ENCODE data around the gene ATAD3C.
A peak's percentile ranks its signal among the peaks of the same experiment; 100 is the strongest.
"Not testable (repeated sequence)": the region's sequence is repeated elsewhere in the genome, so short reads cannot be mapped to it uniquely, and the experiment has no call there.

ATAD3C gene

DNA sequence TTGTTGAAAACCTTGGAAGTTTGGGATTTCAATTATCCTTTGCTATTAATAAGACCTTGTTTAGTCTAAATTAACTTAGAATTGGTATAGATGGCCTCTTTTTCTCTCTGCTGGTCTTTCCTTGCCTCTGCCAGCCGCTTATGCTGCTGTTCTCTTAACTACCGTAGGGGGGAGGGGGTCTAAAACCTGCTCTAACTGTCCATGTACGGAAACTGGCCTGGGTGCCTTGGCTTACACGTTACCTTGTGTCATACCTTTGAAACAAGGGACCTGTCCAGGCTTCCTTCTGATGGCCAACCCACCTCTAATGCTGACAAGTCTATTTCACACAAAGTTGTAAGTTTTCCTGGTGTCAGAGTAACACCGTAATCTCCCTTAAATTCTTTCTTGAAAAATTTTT, 32.1 kb upstream of the ATAD3C start:
- H3K9me3 ChIP-seq (ENCODE audit: control insufficient read depth, low read length); H4K8ac ChIP-seq (ENCODE audit: low read length); H3K27ac ChIP-seq (ENCODE audit: low read length, poor library complexity, severe bottlenecking); H2BK5ac ChIP-seq (ENCODE audit: low read depth, low read length, poor library complexity, severe bottlenecking); H3K14ac ChIP-seq (ENCODE audit: low read length in 2 of 2); H3K18ac ChIP-seq (ENCODE audit: low read depth in 1 of 2, low read length in 2 of 2); H4K91ac ChIP-seq (ENCODE audit: low read length); DNase-seq; H2AK5ac ChIP-seq (ENCODE audit: low read length, severe bottlenecking); H3K27me3 ChIP-seq (ENCODE audit: control insufficient read depth in 1 of 2, insufficient read depth in 1 of 2, low read length in 2 of 2); H3K4me2 ChIP-seq (ENCODE audit: low read length, poor library complexity, severe bottlenecking); H2BK120ac ChIP-seq (ENCODE audit: low read depth, low read length); H3K4me3 ChIP-seq (ENCODE audit: insufficient read depth in 1 of 2, low read depth in 1 of 2, low read length in 2 of 2); H3K36me3 ChIP-seq (ENCODE audit: control insufficient read depth in 1 of 2, insufficient read depth in 2 of 2, low read depth in 1 of 2, low read length in 2 of 2); H2BK12ac ChIP-seq (ENCODE audit: low read length in 2 of 2); H3K23ac ChIP-seq (ENCODE audit: low read length in 2 of 2); H3K79me1 ChIP-seq (replicated peaks; ENCODE audit: low read length, poor library complexity, severe bottlenecking); H2BK15ac ChIP-seq (ENCODE audit: low read depth, poor library complexity, severe bottlenecking); H3K9ac ChIP-seq (ENCODE audit: low read length); H3K4ac ChIP-seq (ENCODE audit: low read depth in 1 of 2, low read length in 2 of 2); H2AFZ ChIP-seq (ENCODE audit: low read depth, low read length): not testable (repeated sequence)
- peaks cover 20% of the 10 kb centered on the region for H3K4me1 ChIP-seq (ENCODE audit: control insufficient read depth, insufficient read depth, low read depth, low read length)
- 90% methylated on average over 4 of the region's 5 CpGs for WGBS

DNA sequence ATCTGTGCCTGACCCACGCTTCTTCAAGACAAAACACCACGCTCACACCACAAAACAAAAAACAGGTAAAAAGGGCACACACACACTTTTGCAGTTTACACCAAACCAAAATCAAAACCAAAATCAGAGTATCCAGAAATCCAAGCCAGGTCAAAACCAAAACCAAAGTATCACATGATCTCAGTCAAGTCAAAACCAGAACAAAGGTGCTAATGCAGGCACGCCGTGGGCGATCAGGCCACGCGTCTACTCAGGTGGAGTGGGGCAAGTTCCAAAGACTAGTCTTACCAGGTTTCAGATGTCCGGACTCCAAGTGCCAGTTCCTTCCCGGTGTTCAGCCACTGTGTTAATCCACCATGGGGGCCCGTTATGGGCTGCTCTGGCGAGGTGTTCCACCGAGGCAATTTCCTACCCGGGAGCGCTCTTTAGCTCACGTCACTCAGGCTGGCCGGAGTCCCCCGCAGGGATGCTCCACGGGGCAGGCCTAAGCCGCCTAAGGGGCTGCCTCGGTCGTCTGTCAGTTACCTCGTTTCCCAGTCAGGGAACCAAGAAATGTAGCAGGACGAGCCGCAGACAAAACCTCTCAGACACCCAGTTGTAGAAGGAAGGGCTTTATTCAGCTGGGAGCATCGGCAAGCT, 31.5 kb upstream of the ATAD3C start:
- DNase-seq; H2BK5ac ChIP-seq (ENCODE audit: low read depth, low read length, poor library complexity, severe bottlenecking); H2AFZ ChIP-seq (ENCODE audit: low read depth, low read length); H3K4me3 ChIP-seq (ENCODE audit: insufficient read depth in 1 of 2, low read depth in 1 of 2, low read length in 2 of 2); H2BK120ac ChIP-seq (ENCODE audit: low read depth, low read length); H3K14ac ChIP-seq (ENCODE audit: low read length in 2 of 2); H4K91ac ChIP-seq (ENCODE audit: low read length); H3K9me3 ChIP-seq (ENCODE audit: control insufficient read depth, low read length); H3K4ac ChIP-seq (ENCODE audit: low read depth in 1 of 2, low read length in 2 of 2); H2BK12ac ChIP-seq (ENCODE audit: low read length in 2 of 2); H3K23ac ChIP-seq (ENCODE audit: low read length in 2 of 2); H2AK5ac ChIP-seq (ENCODE audit: low read length, severe bottlenecking); H3K4me2 ChIP-seq (ENCODE audit: low read length, poor library complexity, severe bottlenecking); H3K79me1 ChIP-seq (replicated peaks; ENCODE audit: low read length, poor library complexity, severe bottlenecking); H2BK15ac ChIP-seq (ENCODE audit: low read depth, poor library complexity, severe bottlenecking); H3K18ac ChIP-seq (ENCODE audit: low read depth in 1 of 2, low read length in 2 of 2); H3K27me3 ChIP-seq (ENCODE audit: control insufficient read depth in 1 of 2, insufficient read depth in 1 of 2, low read length in 2 of 2); H3K9ac ChIP-seq (ENCODE audit: low read length); H3K36me3 ChIP-seq (ENCODE audit: control insufficient read depth in 1 of 2, insufficient read depth in 2 of 2, low read depth in 1 of 2, low read length in 2 of 2); H4K8ac ChIP-seq (ENCODE audit: low read length); H3K27ac ChIP-seq (ENCODE audit: low read length, poor library complexity, severe bottlenecking): not testable (repeated sequence)
- H3K4me1 ChIP-seq (ENCODE audit: control insufficient read depth, insufficient read depth, low read depth, low read length): peaks cover 25% of the 10 kb centered on the region
- 93% methylated on average over 25 of the region's 25 CpGs for WGBS

- no peak overlapping the region for H2BK12ac ChIP-seq (ENCODE audit: low read length in 2 of 2)
- H2AK5ac ChIP-seq (ENCODE audit: low read length, severe bottlenecking): no peak overlapping the region
- H3K18ac ChIP-seq (ENCODE audit: low read depth in 1 of 2, low read length in 2 of 2): no peak overlapping the region
- DNase-seq: no peak
- H2AFZ ChIP-seq (ENCODE audit: low read depth, low read length): no peak overlapping the region
- no peak overlapping the region for H4K91ac ChIP-seq (ENCODE audit: low read length)
- no peak overlapping the region for H3K9ac ChIP-seq (ENCODE audit: low read length)
- WGBS: 96% methylated on average over 26 of the region's 26 CpGs
- H3K36me3 ChIP-seq (ENCODE audit: control insufficient read depth in 1 of 2, insufficient read depth in 2 of 2, low read depth in 1 of 2, low read length in 2 of 2): no peaks in the 10 kb centered on the region
- no peak overlapping the region for H2BK5ac ChIP-seq (ENCODE audit: low read depth, low read length, poor library complexity, severe bottlenecking)
- no peaks in the 10 kb centered on the region for H3K79me1 ChIP-seq (replicated peaks; ENCODE audit: low read length, poor library complexity, severe bottlenecking)
- no peak overlapping the region for H3K27ac ChIP-seq (ENCODE audit: low read length, poor library complexity, severe bottlenecking)
- H2BK120ac ChIP-seq (ENCODE audit: low read depth, low read length): no peak overlapping the region
- H4K8ac ChIP-seq (ENCODE audit: low read length): no peak overlapping the region
- H3K9me3 ChIP-seq (ENCODE audit: control insufficient read depth, low read length): no peaks in the 10 kb centered on the region
- H3K27me3 ChIP-seq (ENCODE audit: control insufficient read depth in 1 of 2, insufficient read depth in 1 of 2, low read length in 2 of 2): peaks cover 0 to 4% of the 10 kb centered on the region in 2 experiments
- H3K4me3 ChIP-seq (ENCODE audit: insufficient read depth in 1 of 2, low read depth in 1 of 2, low read length in 2 of 2): no peak overlapping the region
- no peak overlapping the region for H3K4me2 ChIP-seq (ENCODE audit: low read length, poor library complexity, severe bottlenecking)
- no peak overlapping the region for H2BK15ac ChIP-seq (ENCODE audit: low read depth, poor library complexity, severe bottlenecking)
- no peak overlapping the region for H3K14ac ChIP-seq (ENCODE audit: low read length in 2 of 2)
- no peak overlapping the region for H3K4ac ChIP-seq (ENCODE audit: low read depth in 1 of 2, low read length in 2 of 2)
- H3K4me1 ChIP-seq (ENCODE audit: control insufficient read depth, insufficient read depth, low read depth, low read length): peaks cover 25% of the 10 kb centered on the region
- no peak overlapping the region for H3K23ac ChIP-seq (ENCODE audit: low read length in 2 of 2)
These were observed 30.8 kb upstream of the ATAD3C start for GRCh38 chr1:1418464-1419362.

GRCh38 chr1:1419363-1419812, 30.1 kb upstream of the ATAD3C start:
- no peak overlapping the region for H2AK5ac ChIP-seq (ENCODE audit: low read length, severe bottlenecking)
- H3K79me1 ChIP-seq (replicated peaks; ENCODE audit: low read length, poor library complexity, severe bottlenecking): no peaks in the 10 kb centered on the region
- no peak overlapping the region for H3K4me3 ChIP-seq (ENCODE audit: insufficient read depth in 1 of 2, low read depth in 1 of 2, low read length in 2 of 2)
- H3K23ac ChIP-seq (ENCODE audit: low read length in 2 of 2): no peak overlapping the region
- H3K9ac ChIP-seq (ENCODE audit: low read length): peak overlapping the region; percentile 61
- H4K8ac ChIP-seq (ENCODE audit: low read length): peak overlapping the region; percentile 98
- H4K91ac ChIP-seq (ENCODE audit: low read length): no peak overlapping the region
- 92% methylated on average over 21 of the region's 21 CpGs for WGBS
- DNase-seq: no peak
- peaks cover 0 to 4% of the 10 kb centered on the region in 2 experiments for H3K27me3 ChIP-seq (ENCODE audit: control insufficient read depth in 1 of 2, insufficient read depth in 1 of 2, low read length in 2 of 2)
- H2BK12ac ChIP-seq (ENCODE audit: low read length in 2 of 2): no peak overlapping the region
- H3K36me3 ChIP-seq (ENCODE audit: control insufficient read depth in 1 of 2, insufficient read depth in 2 of 2, low read depth in 1 of 2, low read length in 2 of 2): no peaks in the 10 kb centered on the region
- H2AFZ ChIP-seq (ENCODE audit: low read depth, low read length): peak overlapping the region; percentile 89
- no peak overlapping the region for H3K27ac ChIP-seq (ENCODE audit: low read length, poor library complexity, severe bottlenecking)
- no peaks in the 10 kb centered on the region for H3K9me3 ChIP-seq (ENCODE audit: control insufficient read depth, low read length)
- no peak overlapping the region for H2BK5ac ChIP-seq (ENCODE audit: low read depth, low read length, poor library complexity, severe bottlenecking)
- no peak overlapping the region for H3K18ac ChIP-seq (ENCODE audit: low read depth in 1 of 2, low read length in 2 of 2)
- H2BK120ac ChIP-seq (ENCODE audit: low read depth, low read length): no peak overlapping the region
- H3K14ac ChIP-seq (ENCODE audit: low read length in 2 of 2): no peak overlapping the region
- H3K4me1 ChIP-seq (ENCODE audit: control insufficient read depth, insufficient read depth, low read depth, low read length): peaks cover 25% of the 10 kb centered on the region
- H3K4ac ChIP-seq (ENCODE audit: low read depth in 1 of 2, low read length in 2 of 2): no peak overlapping the region
- H2BK15ac ChIP-seq (ENCODE audit: low read depth, poor library complexity, severe bottlenecking): no peak overlapping the region
- H3K4me2 ChIP-seq (ENCODE audit: low read length, poor library complexity, severe bottlenecking): no peak overlapping the region

All from mesenchymal stem cell (in vitro differentiated cells and primary cell).